Esophagus muscularis mucosa (tissue), 4 donors: ENCODE results near the gene TPSAB1.

Experiments
- CTCF ChIP-seq, 3 experiments: fragments of 200-600 bp in 2 of 3; fragments of 450-650 bp in 1 of 3; sonication (generic) in 2 of 3; IDR thresholded peaks; one replicate each; pipeline ENCODE4 v1.5.1; 2017 to 2019; ENCODE audit warnings: antibody characterized with exemption in 3 of 3, mild to moderate bottlenecking in 2 of 3, moderate library complexity in 1 of 3
- EP300 ChIP-seq: sonication (generic); formaldehyde crosslinking; IDR thresholded peaks from one replicate; pipeline ENCODE4 v1.6.1; 2017; ENCODE audit warnings: antibody characterized with exemption
- POLR2A ChIP-seq: fragments of 450-650 bp; IDR thresholded peaks from one replicate; pipeline ENCODE4 v1.6.1; 2017; ENCODE audit warnings: antibody characterized with exemption, moderate library complexity, mild to moderate bottlenecking, low read depth

- TF ChIP-seq CTCF (IDR thresholded peaks at IDR 0.05) (no peak), EP300 (no peak), POLR2A (no peak)
Observed at GRCh38 chr16:1193143-1193824, 47.2 kb upstream of the TPSAB1 start.
